Activated B cell treated with CpG ODN at 0.5 μM for 24 hours (primary cell): ENCODE results near the gene TMEM200C. TPM values are rescaled to one million over a fixed set of nuclear protein-coding genes. Genes with fewer than 3 reads are reported as not detected.

Source experiments
- ATAC-seq: fragments of 200-7000 bp; cut with Tn5 transposase; one replicate; pipeline ENCODE4 v1.10.0; 2021; ENCODE audit warnings: low read depth, mild to moderate bottlenecking, moderate library complexity
- CTCF ChIA-PET: fragments of 350-600 bp; sonication (Branson Sonifier 250); formaldehyde crosslinking; loops from one replicate; lab custom pipeline; 2021; ENCODE audit warnings: antibody characterized with exemption; lab: Charles Lee
- POLR2A ChIA-PET: fragments of 350-600 bp; sonication (Branson Sonifier 250); formaldehyde crosslinking; loops from one replicate; lab custom pipeline; 2021; ENCODE audit warnings: antibody characterized with exemption; lab: Charles Lee
- DNase-seq: peaks from one replicate; pipeline ENCODE4 v3.0.0; 2022
- H3K27ac Mint-ChIP-seq: one replicate; pipeline ENCODE4 v1.8.0; 2020; ENCODE audit warnings: mixed read lengths
- H3K27me3 Mint-ChIP-seq: one replicate; pipeline ENCODE4 v1.8.0; 2021; ENCODE audit warnings: mixed read lengths
- H3K36me3 Mint-ChIP-seq: one replicate; pipeline ENCODE4 v1.8.0; 2021; ENCODE audit warnings: low read depth, mixed read lengths
- H3K4me1 Mint-ChIP-seq: one replicate; pipeline ENCODE4 v1.8.0; 2021; ENCODE audit warnings: mixed read lengths
- H3K4me3 Mint-ChIP-seq: one replicate; pipeline ENCODE4 v1.8.0; 2020; ENCODE audit warnings: mild to moderate bottlenecking, mixed read lengths
- H3K9me3 Mint-ChIP-seq: one replicate; pipeline ENCODE4 v1.8.0; 2020; ENCODE audit warnings: mixed read lengths
- CTCF ChIP-seq: fragments of 200-600 bp; IDR thresholded peaks from one replicate; pipeline ENCODE4 v1.8.0; 2022; ENCODE audit warnings: antibody characterized with exemption, mild to moderate bottlenecking
- intact Hi-C: fragments of 100-400 bp; cut with micrococcal nuclease; formaldehyde crosslinking; loops from one replicate; pipeline ENCODE4 v1.15.1; 2024
- total RNA-seq: library from RNA; stranded (reverse); gene quantifications from 2 replicates; pipeline ENCODE4 v1.2.3, GENCODE V29; 2022

The TMEM200C gene
- total RNA-seq, 1 donor from 2014 or later: not detected

- H3K27ac Mint-ChIP-seq: no peak overlapping the region
- ATAC-seq (no peak), DNase-seq (no peak)
- ChIA-PET POLR2A (no interaction called here), CTCF (no interaction called here)
- peaks cover 2% of the 10 kb centered on the region for H3K27me3 Mint-ChIP-seq
- no peak for TF ChIP-seq CTCF
- no peaks in the 10 kb centered on the region for H3K4me1 Mint-ChIP-seq
- intact Hi-C loops: no loop called here
- H3K9me3 Mint-ChIP-seq: no peaks in the 10 kb centered on the region
- no peak overlapping the region for H3K4me3 Mint-ChIP-seq
- no peaks in the 10 kb centered on the region for H3K36me3 Mint-ChIP-seq
These were observed 44.7 kb upstream of the TMEM200C start for GRCh38 chr18:5939801-5940667.

GRCh38 chr18:5937795-5938194, 42.5 kb upstream of the TMEM200C start:
- TF ChIP-seq CTCF: no peak
- ChIA-PET POLR2A (no interaction called here), CTCF (no interaction called here)
- DNase-seq: no peak
- Mint-ChIP-seq H3K4me3 (no peak overlapping the region), H3K36me3 (no peaks in the 10 kb centered on the region), H3K27me3 (peaks cover 5% of the 10 kb centered on the region), H3K27ac (no peak overlapping the region), H3K4me1 (no peaks in the 10 kb centered on the region), H3K9me3 (no peaks in the 10 kb centered on the region)
- no peak for ATAC-seq
- intact Hi-C loops: no loop called here

GRCh38 chr18:5937121-5937520, 41.8 kb upstream of the TMEM200C start:
- CTCF ChIA-PET: no interaction called here
- Mint-ChIP-seq H3K4me1 (no peaks in the 10 kb centered on the region), H3K27ac (no peak overlapping the region), H3K27me3 (peaks cover 5% of the 10 kb centered on the region), H3K4me3 (no peak overlapping the region), H3K9me3 (no peaks in the 10 kb centered on the region), H3K36me3 (no peaks in the 10 kb centered on the region)
- ATAC-seq (no peak), DNase-seq (no peak)
- POLR2A ChIA-PET: no interaction called here
- no peak for TF ChIP-seq CTCF
- intact Hi-C loops: no loop called here

- no peak for TF ChIP-seq CTCF
- Mint-ChIP-seq H3K9me3 (peaks cover 8% of the 10 kb centered on the region), H3K4me3 (no peak overlapping the region), H3K36me3 (no peaks in the 10 kb centered on the region), H3K27me3 (peaks cover 9% of the 10 kb centered on the region), H3K27ac (no peak overlapping the region), H3K4me1 (no peaks in the 10 kb centered on the region)
- CTCF ChIA-PET: no interaction called here
- DNase-seq (no peak), ATAC-seq (no peak)
- intact Hi-C loops: no loop called here
- POLR2A ChIA-PET: no interaction called here
These were observed 35.5 kb upstream of the TMEM200C start for GRCh38 chr18:5930789-5931188.

- Mint-ChIP-seq H3K9me3 (no peaks in the 10 kb centered on the region), H3K4me3 (no peak overlapping the region), H3K27ac (no peak overlapping the region), H3K4me1 (no peaks in the 10 kb centered on the region), H3K36me3 (no peaks in the 10 kb centered on the region), H3K27me3 (peaks cover 10% of the 10 kb centered on the region)
- CTCF ChIA-PET: no interaction called here
- no peak for TF ChIP-seq CTCF
- ATAC-seq (no peak), DNase-seq (no peak)
- intact Hi-C loops: no loop called here
- POLR2A ChIA-PET: no interaction called here
These were observed 23.0 kb upstream of the TMEM200C start for GRCh38 chr18:5918205-5918858.
